Spleen (tissue), 3 donors: Measurements from ENCODE around the gene XPC.

Source experiments
- POLR2A ChIP-seq, 3 donors: fragments of 450-650 bp; IDR thresholded peaks; one replicate each; pipeline ENCODE4 v1.5.1; 2017; ENCODE audit warnings: antibody characterized with exemption in 3 of 3, mild to moderate bottlenecking in 1 of 3
- POLR2AphosphoS5 ChIP-seq, 3 donors: sonication (generic); formaldehyde crosslinking; IDR thresholded peaks; one replicate each; pipeline ENCODE4 v1.5.1; 2017; ENCODE audit warnings: antibody characterized with exemption in 3 of 3

- TF ChIP-seq POLR2A (IDR thresholded peaks at IDR 0.05) (no peak), POLR2AphosphoS5 (IDR thresholded peaks at IDR 0.05) (peak in 1 of 3 donors; percentile 12)
Measured at GRCh38 chr3:14201940-14202684, 23.7 kb upstream of the XPC start.
